Bronchus fibroblast of lung (primary cell): ENCODE measurements around the gene SYNCRIP. TPM values are rescaled to one million over a fixed set of nuclear protein-coding genes. Genes with fewer than 3 reads are reported as not detected.

Source experiments
- total RNA-seq: library from RNA; depleted of rRNA; stranded (reverse); fragments of >200 nt; gene quantifications from 2 replicates; pipeline ENCODE4 v1.2.3, GENCODE V29; 2015

SYNCRIP gene
- total RNA-seq: 44.9 and 55.5 TPM in 2 replicates

DNA sequence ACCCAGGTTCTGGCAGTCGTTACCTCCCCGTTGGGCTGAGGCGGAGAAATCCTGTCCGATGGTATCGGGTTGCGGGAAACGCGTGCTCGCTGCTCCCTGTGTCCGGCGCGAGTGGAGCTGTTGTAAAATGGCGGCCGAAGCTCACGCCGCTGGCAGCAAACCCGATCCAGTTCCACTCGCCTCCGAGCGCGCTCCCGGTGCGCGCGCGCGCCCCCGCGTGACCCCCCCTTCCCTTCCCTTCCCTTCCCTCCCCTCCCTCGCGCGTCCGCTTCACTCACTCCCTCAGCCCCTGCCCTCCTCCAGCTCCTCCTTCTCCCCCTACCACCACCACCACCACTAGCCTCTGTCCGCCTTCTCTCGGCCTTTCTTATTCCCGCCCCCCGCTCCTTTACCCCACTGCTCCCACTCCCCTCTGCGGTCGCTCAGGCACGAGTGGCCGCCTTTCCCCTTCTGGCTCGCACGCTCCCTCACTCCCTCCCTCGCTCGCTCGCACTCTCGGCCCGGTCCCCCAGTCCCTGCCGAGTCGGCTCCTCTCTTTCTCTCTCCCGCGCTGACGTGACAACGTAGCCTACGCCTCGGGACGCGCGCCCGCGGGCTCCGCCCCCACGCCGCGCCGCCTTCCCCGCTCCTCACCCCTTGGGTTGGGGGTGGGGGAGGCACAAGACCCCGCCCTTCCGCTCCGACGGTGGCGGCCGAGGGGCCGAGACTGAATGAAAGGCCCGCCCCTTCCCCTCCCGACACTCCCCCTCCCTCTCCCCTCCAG is at the start of gene SYNCRIP:
Gene SYNCRIP (minus strand): TSS at position 113 of the 763 bp plus-strand sequence. CDS start 1,447 bp downstream, outside the sequence.

DNA sequence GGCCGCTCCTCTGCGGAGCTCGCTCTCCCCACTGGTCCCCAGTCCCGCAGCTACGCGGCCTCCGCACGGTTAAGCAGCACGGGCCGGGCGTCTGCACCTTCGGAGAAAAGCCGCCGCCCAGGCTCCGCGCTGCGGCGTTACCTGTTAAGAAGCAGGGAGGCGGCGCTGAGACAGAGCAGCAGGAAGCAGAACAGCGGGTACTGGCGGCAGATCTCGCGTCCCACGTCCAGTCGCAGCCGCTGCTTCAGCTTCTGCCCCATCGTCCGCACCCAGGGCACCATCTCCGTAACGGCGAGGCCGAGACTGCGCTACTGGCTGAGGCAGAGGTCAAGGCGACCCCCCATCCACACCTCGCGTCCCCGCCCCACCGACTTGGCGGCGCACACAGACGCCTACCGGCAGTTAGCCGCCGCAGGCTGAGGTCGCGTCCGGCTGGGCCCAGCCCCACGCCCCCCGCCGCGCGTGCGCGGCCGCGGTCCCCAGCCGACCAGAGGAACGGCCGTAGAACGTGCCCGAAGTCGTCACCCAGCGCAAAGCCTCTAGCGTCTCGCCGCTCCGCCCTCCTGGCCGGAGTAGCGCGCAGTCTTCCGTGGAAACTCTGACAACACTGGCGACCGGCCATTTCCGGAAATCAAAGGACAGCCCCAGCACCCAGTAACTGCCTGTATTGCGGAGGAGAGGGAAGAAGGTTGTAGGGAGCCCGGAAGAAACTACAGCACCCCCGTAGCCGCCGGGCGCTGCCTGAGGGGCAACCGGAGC is 49.1 kb downstream of the SYNCRIP start, which contains the start of gene SNX14:
Gene SNX14 (minus strand): TSS at position 421 of the 759 bp plus-strand sequence. CDS start 140 bp downstream, at position 281.

Other genes with a start within 250 kb of the SYNCRIP start
- gene NT5E, start 192.8 kb downstream of the SYNCRIP start, total RNA-seq: 157 and 162 TPM in 2 replicates
- 43.4 and 55.3 TPM in 2 replicates for gene SNX14, start 49.0 kb downstream of the SYNCRIP start, total RNA-seq